ENCODE results near the gene CYP2C9.
"Not testable (repeated sequence)": the region's sequence is repeated elsewhere in the genome, so short reads cannot be mapped to it uniquely, and the experiment has no call there.

CYP2C9 gene

GRCh38 chr10:94938383-94938782 is at the start of gene CYP2C9:
Gene CYP2C9, plus strand, starts transcription at chr10:94938658. Its CDS starts 25 bp downstream, at chr10:94938683.
- TF ChIP-seq CTCF (IDR thresholded peaks at IDR 0.05; ENCODE audit: control extremely low read depth, extremely low read depth, low read depth, missing control alignments), result no peak
- ChIA-PET CTCF (no interaction called here), POLR2A (no interaction called here)
- DNase-seq (ENCODE audit: extremely low spot score), result no peak

DNA sequence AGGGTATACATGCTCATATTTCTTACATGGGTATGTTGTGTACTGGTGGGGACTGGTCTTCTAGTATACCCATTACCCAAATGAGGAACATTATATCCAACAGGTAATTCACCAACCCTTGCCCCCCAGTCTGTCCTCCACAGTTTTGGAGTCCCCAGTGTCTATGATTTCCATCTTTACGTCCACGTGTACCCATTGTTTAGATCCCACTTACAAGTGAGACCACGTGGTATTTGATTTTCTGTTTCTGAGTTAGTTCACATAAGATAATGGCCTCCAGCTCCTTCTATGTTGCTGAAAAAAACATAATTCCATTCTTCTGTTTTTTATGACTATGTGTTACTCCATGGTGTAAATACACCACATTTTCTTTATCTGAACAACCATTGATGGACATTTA is 49.3 kb upstream of the CYP2C9 start:
- CTCF ChIA-PET, result no interaction called here
- POLR2A ChIA-PET, result no interaction called here
- no peak for DNase-seq (ENCODE audit: extremely low spot score)
- TF ChIP-seq CTCF (IDR thresholded peaks at IDR 0.05; ENCODE audit: control extremely low read depth, extremely low read depth, low read depth, missing control alignments), result no peak

GRCh38 chr10:94890264-94891022 is 48.0 kb upstream of the CYP2C9 start:
- ChIA-PET CTCF (no interaction called here), POLR2A (no interaction called here)
- no peak for TF ChIP-seq CTCF (IDR thresholded peaks at IDR 0.05; ENCODE audit: control extremely low read depth, extremely low read depth, low read depth, missing control alignments)
- no peak for DNase-seq (ENCODE audit: extremely low spot score)

DNA sequence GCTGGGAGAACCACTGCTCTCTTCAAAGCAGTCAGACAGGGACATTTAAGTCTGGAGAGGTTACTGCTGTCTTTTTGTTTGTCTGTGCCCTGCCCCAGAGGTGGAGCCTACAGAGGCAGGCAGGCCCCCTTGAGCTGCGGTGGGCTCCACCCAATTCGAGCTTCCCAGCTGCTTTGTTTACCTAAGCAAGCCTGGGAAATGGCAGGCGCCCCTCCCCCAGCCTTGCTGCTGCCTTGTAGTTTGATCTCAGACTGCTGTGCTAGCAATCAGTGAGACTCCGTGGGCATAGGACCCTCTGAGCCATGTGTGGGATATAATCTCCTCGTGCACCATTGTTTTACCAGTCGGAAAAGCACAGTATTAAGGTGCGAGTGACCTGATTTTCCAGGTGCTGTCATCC is 40.0 kb upstream of the CYP2C9 start:
- DNase-seq (ENCODE audit: extremely low spot score); CTCF ChIA-PET; POLR2A ChIA-PET: not testable (repeated sequence)

DNA sequence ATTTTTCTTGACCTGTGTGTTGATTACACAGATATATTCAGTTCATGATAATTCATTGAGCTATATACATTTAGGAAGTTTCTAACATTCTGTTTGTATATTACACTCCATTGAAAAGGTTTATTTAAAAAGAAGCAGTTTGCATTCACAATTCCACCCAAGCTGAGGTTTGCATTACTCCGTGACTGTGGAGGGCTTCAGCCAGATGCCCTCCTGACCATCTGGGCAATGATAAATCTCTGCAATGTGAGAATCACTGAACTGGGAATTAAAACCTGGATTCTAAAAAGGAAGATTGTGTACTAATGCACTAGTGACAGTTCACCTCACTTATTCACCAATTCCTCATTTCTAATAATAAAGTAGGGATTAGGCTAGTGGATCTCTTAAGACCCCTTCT is 36.4 kb upstream of the CYP2C9 start:
- POLR2A ChIA-PET, result no interaction called here
- no peak for TF ChIP-seq CTCF (IDR thresholded peaks at IDR 0.05; ENCODE audit: control extremely low read depth, extremely low read depth, low read depth, missing control alignments)
- no peak for DNase-seq (ENCODE audit: extremely low spot score)
- CTCF ChIA-PET, result no interaction called here

- no peak for TF ChIP-seq CTCF (IDR thresholded peaks at IDR 0.05; ENCODE audit: control extremely low read depth, extremely low read depth, low read depth, missing control alignments)
- ChIA-PET CTCF (no interaction called here), POLR2A (no interaction called here)
- no peak for DNase-seq (ENCODE audit: extremely low spot score)
Measured at GRCh38 chr10:94902570-94902969, 35.9 kb upstream of the CYP2C9 start.

GRCh38 chr10:94904506-94905148 is 33.8 kb upstream of the CYP2C9 start:
- CTCF ChIA-PET; POLR2A ChIA-PET; DNase-seq (ENCODE audit: extremely low spot score): not testable (repeated sequence)

Data from GM10248 (cell line).